Suprapubic skin (tissue), 3 donors: ENCODE results near the gene AKT1S1.

Experiments used
- CTCF ChIP-seq, 2 donors: fragments of 200-600 bp in 1 of 2; fragments of 450-650 bp in 1 of 2; sonication (generic) in 1 of 2; IDR thresholded peaks; one replicate each; pipeline ENCODE4 v1.5.1; 2016 to 2019; ENCODE audit warnings: antibody characterized with exemption in 2 of 2, mild to moderate bottlenecking in 1 of 2, moderate library complexity in 1 of 2
- POLR2A ChIP-seq, 2 donors: fragments of 450-650 bp; IDR thresholded peaks; one replicate each; pipeline ENCODE4 v1.6.1; 2017; ENCODE audit warnings: antibody characterized with exemption in 2 of 2, mild to moderate bottlenecking in 2 of 2, moderate library complexity in 2 of 2

- TF ChIP-seq CTCF (IDR thresholded peaks at IDR 0.05) (no peak), POLR2A (IDR thresholded peaks at IDR 0.05) (no peak)
These were observed 2.5 kb downstream of the AKT1S1 start for GRCh38 chr19:49874503-49875157.
